Prostate gland (tissue), 2 donors: ENCODE results near the gene CCL27.

Experiments
- POLR2A ChIP-seq: fragments of 450-650 bp; IDR thresholded peaks from one replicate; pipeline ENCODE4 v1.6.1; 2016; ENCODE audit warnings: antibody characterized with exemption, mild to moderate bottlenecking
- POLR2AphosphoS5 ChIP-seq: sonication (generic); formaldehyde crosslinking; IDR thresholded peaks from one replicate; pipeline ENCODE4 v1.6.1; 2017; ENCODE audit warnings: antibody characterized with exemption
- TF ChIP-seq, protein P1 (sequence below), 4 experiments: fragments of 200-600 bp in 2 of 4; fragments of 450-650 bp in 2 of 4; sonication (generic) in 2 of 4; IDR thresholded peaks; 1 replicate in 3 of 4; 2 replicates in 1 of 4; pipeline ENCODE4 v1.5.1; 2016 to 2019; ENCODE audit warnings: antibody characterized with exemption in 4 of 4, mild to moderate bottlenecking in 2 of 4, moderate library complexity in 2 of 4

GRCh38 chr9:34690983-34691935 is 28.8 kb upstream of the CCL27 start, which contains the start of gene CCL19:
- TF ChIP-seq, protein P1, sequence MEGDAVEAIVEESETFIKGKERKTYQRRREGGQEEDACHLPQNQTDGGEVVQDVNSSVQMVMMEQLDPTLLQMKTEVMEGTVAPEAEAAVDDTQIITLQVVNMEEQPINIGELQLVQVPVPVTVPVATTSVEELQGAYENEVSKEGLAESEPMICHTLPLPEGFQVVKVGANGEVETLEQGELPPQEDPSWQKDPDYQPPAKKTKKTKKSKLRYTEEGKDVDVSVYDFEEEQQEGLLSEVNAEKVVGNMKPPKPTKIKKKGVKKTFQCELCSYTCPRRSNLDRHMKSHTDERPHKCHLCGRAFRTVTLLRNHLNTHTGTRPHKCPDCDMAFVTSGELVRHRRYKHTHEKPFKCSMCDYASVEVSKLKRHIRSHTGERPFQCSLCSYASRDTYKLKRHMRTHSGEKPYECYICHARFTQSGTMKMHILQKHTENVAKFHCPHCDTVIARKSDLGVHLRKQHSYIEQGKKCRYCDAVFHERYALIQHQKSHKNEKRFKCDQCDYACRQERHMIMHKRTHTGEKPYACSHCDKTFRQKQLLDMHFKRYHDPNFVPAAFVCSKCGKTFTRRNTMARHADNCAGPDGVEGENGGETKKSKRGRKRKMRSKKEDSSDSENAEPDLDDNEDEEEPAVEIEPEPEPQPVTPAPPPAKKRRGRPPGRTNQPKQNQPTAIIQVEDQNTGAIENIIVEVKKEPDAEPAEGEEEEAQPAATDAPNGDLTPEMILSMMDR (IDR thresholded peaks at IDR 0.05) = no peak
- TF ChIP-seq POLR2A (no peak), POLR2AphosphoS5 (no peak)
